ENCODE results near the gene GPR18. TPM values are rescaled to one million over a fixed set of nuclear protein-coding genes. Genes with fewer than 3 reads are reported as not detected.

The GPR18 gene
- polyA plus RNA-seq, 3 donors, result 1.7 to 3.8 (median 2.2) TPM

- no peak for TF ChIP-seq CTCF (IDR thresholded peaks at IDR 0.05)
- Mint-ChIP-seq H3K36me3 (peaks cover 23 to 30% of the 10 kb centered on the region in 2 donors), H3K27ac (peak overlapping the region; percentile 43 to 93 (median 87)), H3K27me3 (ENCODE audit: low read depth in 3 of 3) (no peaks in the 10 kb centered on the region), H3K9me3 (no peaks in the 10 kb centered on the region), H3K4me1 (peaks cover 67% of the 10 kb centered on the region), H3K4me3 (no peak overlapping the region)
- H3K36me3 ChIP-seq (replicated peaks in 1 of 2; ENCODE audit: control insufficient read depth in 1 of 2, insufficient read depth in 2 of 2, low read length in 2 of 2), result peaks cover 2 to 13% of the 10 kb centered on the region in 2 donors
- peaks cover 41% of the 10 kb centered on the region for H4K20me1 ChIP-seq (ENCODE audit: insufficient read depth, low read length)
- H3K9ac ChIP-seq (ENCODE audit: insufficient read depth, low read length, poor library complexity, severe bottlenecking), result no peak overlapping the region
- intact Hi-C loops (cut with micrococcal nuclease), result no loop called here
- H3K4me1 ChIP-seq (ENCODE audit: control insufficient read depth in 1 of 2, insufficient read depth in 2 of 2, low read length in 2 of 2), result peaks cover 64 to 83% of the 10 kb centered on the region in 2 donors
- 100% methylated on average over 7 of the region's 12 CpGs for WGBS (ENCODE audit: insufficient coverage)
- peak overlapping the region in 1 of 2 donors; percentile 82 for H3K27ac ChIP-seq (ENCODE audit: low read depth in 1 of 2, low read length in 2 of 2)
- no peak for DNase-seq
- H3K4me2 ChIP-seq (replicated peaks; ENCODE audit: extremely low read depth, low read length, poor library complexity, severe bottlenecking), result peak overlapping the region; percentile 58
- peaks cover 92% of the 10 kb centered on the region for H3K79me2 ChIP-seq (ENCODE audit: insufficient read depth, low read length)
- H2AFZ ChIP-seq (ENCODE audit: insufficient read depth, low read depth, low read length, poor library complexity, severe bottlenecking), result no peak overlapping the region
- H3K9me3 ChIP-seq (replicated peaks in 1 of 2; ENCODE audit: control insufficient read depth in 1 of 2, insufficient read depth in 1 of 2, low read length in 2 of 2), result no peaks in the 10 kb centered on the region
- H3K4me3 ChIP-seq (replicated peaks in 1 of 3; ENCODE audit: low read depth in 2 of 3, low read length in 3 of 3), result peak overlapping the region in 1 of 3 experiments; percentile 53
- H3K27me3 ChIP-seq (ENCODE audit: control insufficient read depth in 2 of 2, insufficient read depth in 2 of 2, low read length in 2 of 2), result no peaks in the 10 kb centered on the region
These were observed 37.5 kb upstream of the GPR18 start for GRCh38 chr13:99295488-99296252.

- Histone ChIP-seq H3K4me3 (replicated peaks in 1 of 3; ENCODE audit: low read depth in 2 of 3, low read length in 3 of 3) (no peak overlapping the region), H3K4me1 (ENCODE audit: control insufficient read depth in 1 of 2, insufficient read depth in 2 of 2, low read length in 2 of 2) (peaks cover 68 to 87% of the 10 kb centered on the region in 2 donors), H3K27ac (ENCODE audit: low read depth in 1 of 2, low read length in 2 of 2) (peak overlapping the region in 1 of 2 donors; percentile 82), H3K36me3 (replicated peaks in 1 of 2; ENCODE audit: control insufficient read depth in 1 of 2, insufficient read depth in 2 of 2, low read length in 2 of 2) (peaks cover 2 to 13% of the 10 kb centered on the region in 2 donors), H3K27me3 (ENCODE audit: control insufficient read depth in 2 of 2, insufficient read depth in 2 of 2, low read length in 2 of 2) (no peaks in the 10 kb centered on the region), H2AFZ (ENCODE audit: insufficient read depth, low read depth, low read length, poor library complexity, severe bottlenecking) (no peak overlapping the region), H3K9ac (ENCODE audit: insufficient read depth, low read length, poor library complexity, severe bottlenecking) (no peak overlapping the region), H3K79me2 (ENCODE audit: insufficient read depth, low read length) (peaks cover 92% of the 10 kb centered on the region), H3K4me2 (replicated peaks; ENCODE audit: extremely low read depth, low read length, poor library complexity, severe bottlenecking) (no peak overlapping the region), H4K20me1 (ENCODE audit: insufficient read depth, low read length) (peaks cover 39% of the 10 kb centered on the region), H3K9me3 (replicated peaks in 1 of 2; ENCODE audit: control insufficient read depth in 1 of 2, insufficient read depth in 1 of 2, low read length in 2 of 2) (no peaks in the 10 kb centered on the region)
- Mint-ChIP-seq H3K4me3 (no peak overlapping the region), H3K9me3 (no peaks in the 10 kb centered on the region), H3K4me1 (peaks cover 69% of the 10 kb centered on the region), H3K36me3 (peaks cover 26 to 32% of the 10 kb centered on the region in 2 donors), H3K27ac (peak overlapping the region in 6 of 7 donors; percentile 43 to 92 (median 78)), H3K27me3 (ENCODE audit: low read depth in 3 of 3) (no peaks in the 10 kb centered on the region)
- no peak for TF ChIP-seq CTCF (IDR thresholded peaks at IDR 0.05)
- no CpG with 5 or more reads among the region's 7 CpGs for WGBS (ENCODE audit: insufficient coverage)
- DNase-seq, result no peak
- intact Hi-C loops (cut with micrococcal nuclease), result no loop called here
These were observed 36.8 kb upstream of the GPR18 start for GRCh38 chr13:99294958-99295357.

All from CD14-positive monocyte (primary cell).